22Rv1 (cell line): ENCODE results near the gene STUM.

Source experiments
- H3K27ac ChIP-seq: fragments of 450-650 bp; 2 replicates; pipeline ENCODE4 v1.5.1; 2017
- ZFX ChIP-seq: fragments of 450-650 bp; IDR thresholded peaks from 2 replicates; pipeline ENCODE4 v1.6.1; 2017; ENCODE audit warnings: antibody characterized with exemption, borderline replicate concordance
- TF ChIP-seq, protein P1 (sequence below): fragments of 450-650 bp; IDR thresholded peaks from 2 replicates; pipeline ENCODE4 v1.5.1; 2017; ENCODE audit warnings: mild to moderate bottlenecking

Gene STUM

DNA sequence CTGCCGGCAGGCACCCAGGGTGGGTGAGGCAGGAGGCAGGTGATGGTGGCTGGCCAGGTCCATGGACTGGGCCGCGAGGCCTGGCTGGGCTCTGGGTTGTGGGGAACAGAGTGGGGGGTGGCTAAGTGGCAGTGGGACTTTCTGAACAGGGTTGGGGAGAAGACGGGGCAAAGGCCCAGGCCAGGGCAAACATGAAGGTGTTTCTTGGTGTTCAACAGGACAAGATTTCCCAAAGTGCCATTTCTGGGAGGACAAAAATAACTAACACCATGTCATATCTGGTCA lies 26.8 kb downstream of the STUM start:
- no peak for TF ChIP-seq ZFX
- TF ChIP-seq, protein P1, sequence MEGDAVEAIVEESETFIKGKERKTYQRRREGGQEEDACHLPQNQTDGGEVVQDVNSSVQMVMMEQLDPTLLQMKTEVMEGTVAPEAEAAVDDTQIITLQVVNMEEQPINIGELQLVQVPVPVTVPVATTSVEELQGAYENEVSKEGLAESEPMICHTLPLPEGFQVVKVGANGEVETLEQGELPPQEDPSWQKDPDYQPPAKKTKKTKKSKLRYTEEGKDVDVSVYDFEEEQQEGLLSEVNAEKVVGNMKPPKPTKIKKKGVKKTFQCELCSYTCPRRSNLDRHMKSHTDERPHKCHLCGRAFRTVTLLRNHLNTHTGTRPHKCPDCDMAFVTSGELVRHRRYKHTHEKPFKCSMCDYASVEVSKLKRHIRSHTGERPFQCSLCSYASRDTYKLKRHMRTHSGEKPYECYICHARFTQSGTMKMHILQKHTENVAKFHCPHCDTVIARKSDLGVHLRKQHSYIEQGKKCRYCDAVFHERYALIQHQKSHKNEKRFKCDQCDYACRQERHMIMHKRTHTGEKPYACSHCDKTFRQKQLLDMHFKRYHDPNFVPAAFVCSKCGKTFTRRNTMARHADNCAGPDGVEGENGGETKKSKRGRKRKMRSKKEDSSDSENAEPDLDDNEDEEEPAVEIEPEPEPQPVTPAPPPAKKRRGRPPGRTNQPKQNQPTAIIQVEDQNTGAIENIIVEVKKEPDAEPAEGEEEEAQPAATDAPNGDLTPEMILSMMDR: no peak
- no peak overlapping the region for H3K27ac ChIP-seq

DNA sequence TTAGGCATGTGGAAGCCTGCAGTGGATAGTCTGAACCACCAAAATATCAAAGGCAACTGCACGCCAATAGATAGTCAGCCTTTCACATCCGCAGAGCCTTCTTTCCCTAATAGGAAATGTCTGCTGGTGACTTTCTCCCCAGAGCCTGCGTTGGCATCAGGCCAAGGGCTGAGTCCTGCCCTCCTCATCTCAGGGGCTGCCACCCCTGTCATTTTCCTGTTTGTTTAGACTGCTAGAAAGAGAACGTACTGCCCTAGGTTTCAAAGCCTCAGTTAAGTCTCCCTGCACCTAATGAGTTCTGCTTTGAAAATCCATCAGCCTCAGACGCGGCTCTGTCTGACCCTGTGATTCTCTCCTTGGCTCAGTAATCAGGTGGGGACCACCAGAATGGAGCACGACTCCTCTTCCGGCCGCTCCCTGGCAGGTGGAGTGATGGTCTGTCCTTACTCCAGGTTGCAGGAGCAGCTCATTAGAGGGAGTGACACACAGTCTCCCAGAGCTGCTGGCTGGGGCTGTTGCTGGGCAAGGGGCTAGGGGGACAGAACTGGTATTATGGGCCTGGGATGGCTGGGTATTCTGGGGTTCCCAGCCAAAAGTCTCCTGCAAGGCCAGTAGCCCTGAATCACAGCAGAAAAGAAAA lies 27.3 kb downstream of the STUM start:
- no peak for TF ChIP-seq ZFX
- H3K27ac ChIP-seq: no peak overlapping the region

DNA sequence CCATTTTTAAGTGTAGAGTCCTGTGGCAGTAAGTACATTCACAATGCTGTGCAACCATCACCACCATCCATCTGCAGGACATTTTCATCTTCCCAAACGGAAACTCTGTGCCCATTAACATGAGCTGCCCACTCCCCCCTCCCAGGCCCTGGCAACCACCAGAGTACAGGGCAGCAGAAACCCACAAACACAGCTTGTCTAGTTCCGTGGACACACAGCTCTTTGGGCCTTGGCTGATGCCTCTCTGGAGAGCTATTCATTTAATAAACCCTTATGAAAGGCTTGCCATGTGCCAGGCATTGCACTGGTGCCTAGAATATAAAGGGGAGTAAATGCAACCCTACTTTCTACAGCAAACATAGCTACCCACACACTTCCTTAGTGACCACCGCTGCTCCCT lies 28.0 kb downstream of the STUM start:
- H3K27ac ChIP-seq: no peak overlapping the region
- no peak for TF ChIP-seq ZFX
- TF ChIP-seq, protein P1: no peak

DNA sequence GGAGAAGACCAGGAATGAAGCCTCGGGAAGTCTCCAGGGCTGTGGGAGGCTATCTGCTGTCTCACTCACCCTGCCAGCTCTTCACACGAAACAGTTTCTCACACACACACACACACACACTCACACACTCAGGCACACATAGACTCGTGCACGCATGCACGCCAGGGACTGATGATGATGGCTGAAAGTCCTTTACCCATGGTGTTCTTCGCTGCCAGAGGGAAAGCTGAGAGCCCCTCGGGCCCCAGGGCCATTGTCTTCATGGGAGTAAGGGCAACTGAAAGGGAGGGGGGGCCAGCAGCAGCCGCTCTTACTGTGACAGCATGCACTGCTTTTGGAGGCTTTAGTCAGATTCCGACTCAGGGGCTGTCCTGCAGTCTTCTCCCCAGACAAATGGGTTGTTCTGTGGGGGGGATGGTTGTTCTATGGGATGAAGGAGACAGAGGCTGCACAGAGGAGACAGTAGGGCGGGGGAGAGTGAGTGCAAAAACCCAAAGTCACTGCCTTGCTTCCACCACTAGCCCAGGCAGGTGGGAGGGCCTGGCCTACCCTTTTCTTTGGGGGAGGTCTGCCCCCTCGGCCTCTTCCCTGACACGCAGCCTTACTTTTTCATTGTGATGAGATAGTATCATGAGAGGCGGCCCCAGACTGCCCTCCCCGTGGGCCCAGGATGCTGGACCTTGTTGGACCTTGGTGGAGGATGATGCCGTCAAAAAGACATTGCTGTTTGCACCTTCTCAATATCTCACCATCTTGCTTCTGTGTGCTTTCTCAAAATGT lies 29.0 kb downstream of the STUM start:
- TF ChIP-seq, protein P1: no peak

DNA sequence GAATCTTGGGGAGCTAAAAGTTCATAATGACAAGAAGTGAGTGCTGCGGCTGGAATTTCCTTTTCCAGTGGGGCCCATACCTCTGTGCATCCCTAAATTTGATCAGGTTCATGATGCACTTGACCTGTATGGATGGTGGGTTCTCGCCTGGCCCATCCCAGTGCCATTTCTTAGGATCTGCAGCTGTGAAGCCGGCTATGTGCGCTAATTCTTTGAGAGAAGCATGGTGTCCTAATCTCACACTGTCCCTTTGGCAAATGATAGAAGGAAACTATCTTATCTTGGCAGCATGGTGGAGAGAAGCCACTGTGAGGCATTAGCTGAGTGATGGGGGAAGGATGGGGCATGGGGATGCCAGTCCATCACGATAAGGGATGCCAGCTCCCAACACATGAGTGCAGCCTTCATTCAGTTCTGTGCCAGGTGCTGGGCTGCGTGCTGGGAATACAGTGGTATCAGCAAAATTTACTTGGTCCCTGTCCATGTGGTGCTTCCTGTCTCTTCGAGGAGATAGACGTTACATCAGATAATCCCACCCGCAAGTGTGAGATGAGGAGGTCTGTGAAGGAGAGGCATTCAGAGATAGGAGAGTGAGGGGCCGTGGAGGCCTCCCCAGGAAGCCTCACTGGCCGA lies 30.5 kb downstream of the STUM start:
- H3K27ac ChIP-seq: no peak overlapping the region
- TF ChIP-seq, protein P1: no peak
- TF ChIP-seq ZFX: no peak

More for the DNA sequence above, 29.0 kb downstream of the STUM start:
- H3K27ac ChIP-seq: no peak overlapping the region

DNA sequence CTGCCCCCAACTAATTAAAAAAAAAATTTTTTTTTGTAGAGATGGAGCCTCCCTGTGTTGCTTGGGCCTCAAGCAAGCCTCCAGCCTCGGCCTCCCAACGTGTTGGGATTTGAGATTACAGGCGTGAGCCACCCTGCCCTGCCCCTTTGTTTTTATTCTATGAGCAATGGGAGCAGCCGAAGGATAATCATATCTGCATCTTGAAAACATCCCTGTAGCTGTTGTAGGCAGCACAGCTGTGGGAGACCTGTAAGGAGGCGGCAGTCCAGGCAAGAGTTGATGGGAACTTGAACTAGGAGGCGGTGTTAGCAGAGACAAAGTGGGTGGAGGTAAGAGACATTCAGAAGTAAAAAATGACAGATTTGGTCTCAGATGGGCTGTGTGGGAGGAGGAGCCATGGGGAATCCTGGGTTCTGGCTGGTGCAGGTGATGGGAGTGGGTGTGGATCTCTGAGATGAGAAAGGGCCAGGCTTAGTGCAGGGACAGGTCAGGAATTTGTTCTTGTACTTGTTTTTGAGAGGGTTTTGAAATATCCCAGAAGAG lies 31.3 kb downstream of the STUM start:
- H3K27ac ChIP-seq: no peak overlapping the region
- TF ChIP-seq, protein P1: no peak
- TF ChIP-seq ZFX: no peak

DNA sequence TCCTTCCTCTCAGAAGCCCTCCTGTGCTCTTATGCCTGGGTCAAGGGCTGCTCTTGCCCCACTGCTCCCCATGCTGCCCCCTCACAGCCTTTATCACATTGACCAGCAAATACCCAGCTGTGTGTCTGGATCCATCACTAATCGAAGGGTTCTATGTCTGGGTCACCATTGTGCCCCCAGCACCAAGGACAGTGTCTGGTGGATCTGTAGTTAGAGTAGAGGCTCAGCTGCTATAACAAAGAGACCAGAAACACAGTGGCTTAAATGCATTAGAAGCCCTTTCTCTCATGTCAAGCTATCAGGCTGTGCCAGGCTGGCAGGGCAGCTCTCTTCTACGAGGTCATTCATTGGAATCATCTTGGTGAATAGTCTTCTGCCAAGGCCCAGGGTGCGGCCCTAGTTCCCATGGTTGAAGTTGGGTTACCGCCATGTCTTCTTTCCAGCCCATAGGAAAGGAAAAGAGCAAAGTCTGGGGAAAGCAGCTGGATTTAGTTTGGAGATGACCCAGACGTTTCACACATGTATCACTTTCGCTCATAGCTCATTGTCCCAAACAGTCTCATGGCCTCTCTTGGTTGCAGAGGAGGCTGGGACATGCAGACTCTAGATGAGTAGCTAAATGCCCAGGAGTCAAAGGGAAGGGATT lies 32.2 kb downstream of the STUM start:
- H3K27ac ChIP-seq: no peak overlapping the region
- TF ChIP-seq ZFX: no peak
- TF ChIP-seq, protein P1: no peak
